HL-60 (cell line): Measurements from ENCODE around the gene SMAD9.

ENCODE experiments used
- DNase-seq, 2 experiments: peaks; one replicate each; pipeline ENCODE4 v3.0.0-alpha.2; 2010 to 2020; ENCODE audit warnings: low read depth in 1 of 2, low spot score in 1 of 2
- H3K27ac ChIP-seq: fragments of 250-450 bp; sonication (Bioruptor Pico); replicated peaks from 2 replicates; pipeline ENCODE4 v1.5.1; 2020; ENCODE audit warnings: mild to moderate bottlenecking, moderate library complexity
- H3K27me3 ChIP-seq: fragments of 250-450 bp; sonication (Bioruptor Pico); 2 replicates; pipeline ENCODE4 v1.5.1; 2021; ENCODE audit warnings: mild to moderate bottlenecking, moderate library complexity; ENCODE audit not compliant: insufficient read depth, poor library complexity, severe bottlenecking
- H3K4me3 ChIP-seq: replicated peaks from 2 replicates; pipeline ENCODE4 v1.5.1; 2011; ENCODE audit warnings: mild to moderate bottlenecking, control low read depth, low read length; ENCODE audit not compliant: insufficient read depth
- CTCF ChIP-seq: IDR thresholded peaks from one replicate; pipeline ENCODE4 v1.5.1; 2011; ENCODE audit warnings: low read length, control low read depth, inconsistent platforms; ENCODE audit not compliant: insufficient read depth
- GABPA ChIP-seq: IDR thresholded peaks from 2 replicates; pipeline ENCODE4 v1.6.1; 2012; ENCODE audit warnings: low read depth
- POLR2AphosphoS5 ChIP-seq: IDR thresholded peaks from 2 replicates; pipeline ENCODE4 v1.6.1; 2012; ENCODE audit warnings: low read depth
- REST ChIP-seq: IDR thresholded peaks from 2 replicates; pipeline ENCODE4 v1.6.1; 2012; ENCODE audit warnings: low read depth; ENCODE audit not compliant: insufficient replicate concordance
- SPI1 ChIP-seq: IDR thresholded peaks from 2 replicates; pipeline ENCODE4 v1.6.1; 2012; ENCODE audit warnings: low read depth, mild to moderate bottlenecking, borderline replicate concordance

Gene SMAD9

GRCh38 chr13:36954542-36954941 lies 34.5 kb upstream of the SMAD9 start:
- Histone ChIP-seq H3K4me3 (no peak overlapping the region), H3K27me3 (no peaks in the 10 kb centered on the region), H3K27ac (no peak overlapping the region)
- TF ChIP-seq CTCF (no peak), POLR2AphosphoS5 (no peak), GABPA (no peak), SPI1 (no peak), REST (no peak)
- no peak for DNase-seq

- Histone ChIP-seq H3K4me3 (no peak overlapping the region), H3K27me3 (no peaks in the 10 kb centered on the region), H3K27ac (no peak overlapping the region)
- DNase-seq: no peak
- TF ChIP-seq SPI1 (no peak), CTCF (no peak), GABPA (no peak), POLR2AphosphoS5 (no peak), REST (no peak)
Observed at GRCh38 chr13:36950920-36951319, 30.9 kb upstream of the SMAD9 start.

GRCh38 chr13:36950330-36950729 lies 30.3 kb upstream of the SMAD9 start:
- no peak for TF ChIP-seq CTCF
- TF ChIP-seq GABPA: no peak
- TF ChIP-seq POLR2AphosphoS5: no peak
- TF ChIP-seq REST: no peak
- H3K4me3 ChIP-seq: no peak overlapping the region

More at GRCh38 chr13:36950330-36950729, 30.3 kb upstream of the SMAD9 start:
- Histone ChIP-seq H3K27ac (no peak overlapping the region), H3K27me3 (no peaks in the 10 kb centered on the region)
- no peak for DNase-seq
